ENCODE results near the gene NSMCE4A.
"Not testable (repeated sequence)": the region's sequence is repeated elsewhere in the genome, so short reads cannot be mapped to it uniquely, and the experiment has no call there.

NSMCE4A gene

GRCh38 chr10:122018951-122019413 is 44.0 kb upstream of the NSMCE4A start:
- TF ChIP-seq CTCF (IDR thresholded peaks at IDR 0.05; ENCODE audit: low read length, missing control alignments), result no peak
- no peak for DNase-seq (ENCODE audit: low read depth)
- no peak overlapping the region for H3K4me3 ChIP-seq (replicated peaks; ENCODE audit: low read depth, low read length)

GRCh38 chr10:122018491-122018890 is 43.5 kb upstream of the NSMCE4A start:
- TF ChIP-seq CTCF (IDR thresholded peaks at IDR 0.05; ENCODE audit: low read length, missing control alignments), result no peak
- no peak overlapping the region for H3K4me3 ChIP-seq (replicated peaks; ENCODE audit: low read depth, low read length)
- DNase-seq (ENCODE audit: low read depth), result no peak

GRCh38 chr10:122017926-122018325 is 42.9 kb upstream of the NSMCE4A start:
- not testable (repeated sequence) for DNase-seq (ENCODE audit: low read depth); H3K4me3 ChIP-seq (replicated peaks; ENCODE audit: low read depth, low read length)

GRCh38 chr10:122014652-122015248 is 39.7 kb upstream of the NSMCE4A start:
- H3K4me3 ChIP-seq (replicated peaks; ENCODE audit: low read depth, low read length), result no peak overlapping the region
- no peak for DNase-seq (ENCODE audit: low read depth)
- no peak for TF ChIP-seq CTCF (IDR thresholded peaks at IDR 0.05; ENCODE audit: low read length, missing control alignments)

- DNase-seq (ENCODE audit: low read depth), result no peak
- no peak overlapping the region for H3K4me3 ChIP-seq (replicated peaks; ENCODE audit: low read depth, low read length)
- no peak for TF ChIP-seq CTCF (IDR thresholded peaks at IDR 0.05; ENCODE audit: low read length, missing control alignments)
These were observed 38.3 kb upstream of the NSMCE4A start for GRCh38 chr10:122013311-122013780.

- DNase-seq (ENCODE audit: low read depth), result no peak
- no peak for TF ChIP-seq CTCF (IDR thresholded peaks at IDR 0.05; ENCODE audit: low read length, missing control alignments)
- H3K4me3 ChIP-seq (replicated peaks; ENCODE audit: low read depth, low read length), result no peak overlapping the region
These were observed 37.7 kb upstream of the NSMCE4A start for GRCh38 chr10:122012731-122013130.

- no peak overlapping the region for H3K4me3 ChIP-seq (replicated peaks; ENCODE audit: low read depth, low read length)
- peak; percentile 13 for DNase-seq (ENCODE audit: low read depth)
- TF ChIP-seq CTCF (IDR thresholded peaks at IDR 0.05; ENCODE audit: low read length, missing control alignments), result no peak
These were observed 35.5 kb upstream of the NSMCE4A start for GRCh38 chr10:122010405-122011050.
